GDM1 (cell line): Measurements from ENCODE around the gene ECPAS.
"Not testable (repeated sequence)": the region's sequence is repeated elsewhere in the genome, so short reads cannot be mapped to it uniquely, and the experiment has no call there.

Experiments used
- DNase-seq: peaks from one replicate; lab custom pipeline; 2025; lab: John Stamatoyannopoulos, UW

Gene ECPAS, protein sequence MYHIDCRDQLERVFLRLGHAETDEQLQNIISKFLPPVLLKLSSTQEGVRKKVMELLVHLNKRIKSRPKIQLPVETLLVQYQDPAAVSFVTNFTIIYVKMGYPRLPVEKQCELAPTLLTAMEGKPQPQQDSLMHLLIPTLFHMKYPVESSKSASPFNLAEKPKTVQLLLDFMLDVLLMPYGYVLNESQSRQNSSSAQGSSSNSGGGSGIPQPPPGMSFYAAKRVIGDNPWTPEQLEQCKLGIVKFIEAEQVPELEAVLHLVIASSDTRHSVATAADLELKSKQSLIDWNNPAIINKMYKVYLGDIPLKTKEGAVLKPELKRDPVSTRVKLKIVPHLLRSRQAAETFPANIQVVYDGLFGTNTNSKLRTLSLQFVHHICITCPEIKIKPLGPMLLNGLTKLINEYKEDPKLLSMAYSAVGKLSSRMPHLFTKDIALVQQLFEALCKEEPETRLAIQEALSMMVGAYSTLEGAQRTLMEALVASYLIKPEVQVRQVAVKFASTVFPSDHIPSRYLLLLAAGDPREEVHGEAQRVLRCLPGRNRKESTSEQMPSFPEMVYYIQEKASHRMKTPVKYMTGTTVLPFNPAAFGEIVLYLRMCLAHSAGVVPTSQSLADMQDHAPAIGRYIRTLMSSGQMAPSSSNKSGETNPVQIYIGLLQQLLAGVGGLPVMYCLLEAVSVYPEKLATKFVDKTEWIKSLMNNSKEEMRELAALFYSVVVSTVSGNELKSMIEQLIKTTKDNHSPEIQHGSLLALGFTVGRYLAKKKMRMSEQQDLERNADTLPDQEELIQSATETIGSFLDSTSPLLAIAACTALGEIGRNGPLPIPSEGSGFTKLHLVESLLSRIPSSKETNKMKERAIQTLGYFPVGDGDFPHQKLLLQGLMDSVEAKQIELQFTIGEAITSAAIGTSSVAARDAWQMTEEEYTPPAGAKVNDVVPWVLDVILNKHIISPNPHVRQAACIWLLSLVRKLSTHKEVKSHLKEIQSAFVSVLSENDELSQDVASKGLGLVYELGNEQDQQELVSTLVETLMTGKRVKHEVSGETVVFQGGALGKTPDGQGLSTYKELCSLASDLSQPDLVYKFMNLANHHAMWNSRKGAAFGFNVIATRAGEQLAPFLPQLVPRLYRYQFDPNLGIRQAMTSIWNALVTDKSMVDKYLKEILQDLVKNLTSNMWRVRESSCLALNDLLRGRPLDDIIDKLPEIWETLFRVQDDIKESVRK (N-terminal part only)

DNA sequence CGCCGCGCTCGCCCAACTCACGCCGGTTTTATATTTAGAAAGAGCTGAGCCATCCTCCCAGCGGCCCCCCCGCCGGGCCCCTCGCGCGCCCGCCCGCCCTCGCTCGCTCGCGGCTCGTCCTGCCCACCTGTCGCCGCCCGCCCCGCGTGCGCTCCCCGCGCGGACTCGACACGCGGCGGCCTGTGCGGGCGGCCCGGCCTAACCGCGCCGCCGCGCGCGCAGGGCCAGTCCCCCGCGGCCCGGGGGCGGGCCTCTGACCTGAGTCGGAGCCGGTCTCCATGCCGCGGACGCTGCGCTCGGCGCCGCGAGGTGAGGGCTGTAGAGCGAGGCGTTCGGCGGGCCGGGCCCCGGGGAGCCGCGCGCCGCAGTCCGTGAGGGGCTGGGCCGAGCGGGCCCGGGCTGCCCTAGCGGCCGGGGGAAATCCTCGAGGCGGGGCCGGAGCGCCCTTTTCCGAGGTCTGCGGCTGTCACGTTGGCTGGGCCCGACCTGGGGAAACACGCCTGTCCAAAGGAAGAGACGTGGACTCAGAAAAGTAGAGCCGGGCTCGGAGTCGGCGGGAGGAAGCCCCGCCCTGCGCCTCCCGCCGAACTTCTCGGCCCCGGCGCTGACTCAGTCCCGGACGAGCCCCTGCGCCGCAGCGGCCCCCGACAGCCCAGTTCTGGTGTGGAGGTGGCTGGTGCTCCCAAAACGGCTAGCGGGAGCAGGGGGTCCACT, at the start of gene ECPAS:
Gene ECPAS (minus strand): TSS at position 526 of the 714 bp plus-strand sequence. CDS start 11,465 bp downstream, outside the sequence.
- DNase-seq: peak; percentile 62

DNA sequence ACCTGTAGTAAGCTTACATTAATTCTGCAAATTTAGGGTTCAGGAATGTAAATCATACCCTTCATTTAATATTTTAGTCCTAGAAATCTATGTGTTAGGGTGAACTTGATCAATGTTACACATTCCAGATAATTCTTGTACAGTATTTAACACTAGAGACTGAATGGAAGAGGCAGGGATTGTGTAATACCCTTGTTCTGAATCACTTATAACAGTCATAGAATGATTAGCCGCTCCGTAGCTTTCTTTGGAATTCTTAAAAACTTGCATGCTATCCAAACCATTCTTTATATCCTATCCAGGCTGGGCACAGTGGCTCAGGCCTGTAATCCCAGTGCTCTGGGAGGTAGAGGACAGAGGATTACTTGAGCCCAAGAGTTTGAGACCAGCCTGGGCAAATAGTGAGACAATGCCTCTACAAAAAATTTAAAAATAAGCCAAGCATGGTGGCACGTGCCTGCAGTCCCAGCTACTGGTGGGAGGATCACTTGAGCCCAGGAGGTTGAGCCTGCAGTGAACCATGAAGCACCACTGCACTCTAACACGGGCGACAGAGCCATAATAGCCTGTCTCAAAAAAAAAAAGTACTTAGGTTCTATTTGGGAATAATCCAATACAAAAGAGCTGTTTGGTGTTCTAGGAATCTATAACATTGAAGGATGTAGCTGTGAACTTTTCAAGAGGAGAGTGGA, 49.1 kb upstream of the ECPAS start:
- no peak for DNase-seq

DNA sequence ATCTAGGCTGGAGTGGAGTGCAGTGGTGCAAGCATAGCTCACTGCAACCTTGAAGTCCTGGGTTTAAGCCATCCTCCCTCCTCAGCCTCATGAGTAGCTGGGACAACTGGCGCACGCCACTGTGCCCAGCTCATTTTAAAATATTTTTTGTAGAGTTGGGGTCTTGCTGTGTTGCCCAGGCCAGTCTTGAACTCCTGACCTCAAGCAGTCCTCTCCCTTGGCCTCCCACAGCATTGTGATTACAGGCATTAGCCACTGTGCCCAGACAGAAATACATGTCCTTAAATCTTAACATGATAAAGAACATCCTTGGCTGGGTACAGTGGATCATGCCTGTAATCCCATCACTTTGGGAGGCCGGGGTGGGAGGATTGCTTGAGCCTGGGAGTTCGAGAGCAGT, 47.5 kb upstream of the ECPAS start:
- no peak for DNase-seq

DNA sequence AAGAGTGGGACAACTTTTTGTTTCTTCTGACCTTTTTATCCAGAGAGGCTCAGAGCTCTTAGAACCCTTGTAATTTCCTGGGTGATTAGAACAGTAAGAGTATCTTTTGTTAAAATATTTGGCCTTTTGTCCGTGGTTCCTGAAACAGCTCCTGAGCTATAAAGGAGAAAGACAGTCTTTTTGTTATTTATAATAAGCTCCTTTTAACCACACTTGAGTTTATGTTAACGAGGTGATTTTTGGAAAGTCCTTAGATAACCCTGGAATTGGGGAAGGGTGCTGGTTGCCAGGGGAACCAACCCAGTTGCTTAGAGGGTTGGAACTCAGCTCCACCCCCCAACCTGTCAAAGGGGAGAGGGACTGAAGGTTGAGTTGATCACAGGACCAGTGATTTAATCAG, 45.6 kb upstream of the ECPAS start:
- DNase-seq: no peak

DNA sequence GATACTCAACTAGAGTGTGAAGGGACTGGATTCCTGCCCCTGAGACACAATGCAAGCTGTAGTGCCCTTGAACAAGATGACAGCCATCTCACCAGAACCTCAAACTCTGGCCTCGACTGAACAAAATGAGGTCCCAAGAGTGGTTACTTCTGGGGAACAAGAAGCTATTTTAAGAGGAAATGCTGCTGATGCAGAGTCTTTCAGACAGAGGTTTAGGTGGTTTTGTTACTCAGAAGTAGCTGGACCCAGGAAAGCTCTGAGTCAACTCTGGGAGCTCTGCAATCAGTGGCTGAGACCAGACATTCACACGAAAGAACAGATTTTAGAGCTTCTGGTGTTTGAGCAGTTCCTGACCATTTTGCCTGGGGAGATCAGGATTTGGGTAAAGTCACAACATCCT, 43.2 kb upstream of the ECPAS start:
- DNase-seq: no peak

DNA sequence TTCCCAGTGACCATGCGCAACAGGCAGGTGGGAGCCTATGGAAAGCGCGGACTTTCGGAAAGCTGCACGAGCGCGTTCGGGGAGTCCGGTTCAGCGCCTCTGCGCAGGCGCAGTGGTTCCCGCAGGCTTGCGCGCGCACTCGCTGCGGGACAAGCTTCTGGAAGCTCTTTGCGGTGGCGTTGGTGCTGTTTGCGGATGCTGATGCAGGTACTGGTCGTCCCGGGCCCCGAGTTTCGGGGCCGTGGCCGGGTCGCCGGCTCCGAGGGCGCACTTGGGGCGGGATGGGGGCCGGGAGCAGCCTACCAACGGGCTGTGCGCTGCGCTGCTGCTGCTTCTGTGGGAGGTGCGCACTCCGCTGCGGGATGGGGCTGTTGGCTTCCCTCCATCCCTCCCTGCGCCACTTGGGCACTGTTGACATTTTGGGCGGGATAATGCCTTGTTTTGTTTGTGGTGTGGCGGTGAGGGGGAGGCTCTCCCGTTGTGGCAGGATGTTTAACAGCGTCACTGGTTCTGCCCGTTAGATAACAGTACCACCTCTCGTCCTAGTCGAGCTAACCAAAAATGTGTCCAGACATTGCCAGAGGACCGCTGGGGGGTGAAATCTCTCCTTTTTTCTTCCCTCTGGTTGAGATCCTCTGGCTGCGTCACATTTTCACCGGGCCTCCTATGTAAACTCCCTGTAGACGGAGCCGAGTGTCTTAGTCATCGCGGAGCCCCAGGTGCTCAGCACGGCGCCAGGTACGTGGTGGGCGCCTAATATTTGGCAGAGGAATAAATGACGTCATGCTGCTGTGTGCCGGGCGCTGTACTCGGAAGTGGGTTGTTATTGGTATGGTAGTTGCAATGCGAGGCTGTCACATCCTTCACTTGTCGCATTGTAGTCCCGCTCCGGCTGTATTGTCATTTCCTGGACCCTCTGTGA, 41.1 kb upstream of the ECPAS start, which contains the start of gene ZNF483:
Gene ZNF483 (plus strand): TSS at position 124 of the 922 bp plus-strand sequence. CDS start 2,217 bp downstream, outside the sequence.
- DNase-seq: no peak

DNA sequence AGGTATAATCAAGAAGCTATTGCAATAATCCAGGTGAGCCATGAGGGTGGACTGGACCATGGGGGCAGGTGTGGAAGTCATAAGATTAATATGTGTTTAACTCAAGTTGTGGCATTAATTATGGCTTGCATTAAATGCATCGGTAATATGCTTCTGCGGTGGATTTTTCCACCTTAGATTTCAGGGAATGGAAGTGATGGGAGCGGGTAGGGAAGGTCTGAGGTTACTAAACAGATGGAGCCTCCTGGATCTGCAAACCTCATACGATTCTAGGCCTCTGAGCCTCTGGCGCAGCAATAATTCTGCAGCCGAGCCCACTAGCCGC, 40.5 kb upstream of the ECPAS start:
- no peak for DNase-seq

DNA sequence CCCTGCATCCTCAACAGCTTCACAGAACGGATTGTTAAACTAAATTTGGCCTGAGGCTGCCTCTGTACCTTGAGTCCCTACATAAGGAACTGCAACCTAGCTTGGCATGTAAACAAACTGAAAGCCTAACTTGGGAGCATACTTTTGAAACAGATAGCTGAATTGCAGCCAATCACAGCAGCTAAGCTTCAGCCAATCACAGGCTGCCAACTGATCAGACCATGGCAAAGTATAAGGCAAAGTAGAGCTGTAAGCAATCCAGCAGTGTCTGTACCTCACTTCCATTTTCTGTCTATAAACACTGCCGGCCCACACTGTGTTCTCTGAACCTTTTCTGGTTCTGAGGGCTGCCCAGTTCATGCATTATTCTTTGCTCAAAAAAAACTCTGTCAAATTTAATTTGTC, 31.9 kb upstream of the ECPAS start:
- DNase-seq: no peak

DNA sequence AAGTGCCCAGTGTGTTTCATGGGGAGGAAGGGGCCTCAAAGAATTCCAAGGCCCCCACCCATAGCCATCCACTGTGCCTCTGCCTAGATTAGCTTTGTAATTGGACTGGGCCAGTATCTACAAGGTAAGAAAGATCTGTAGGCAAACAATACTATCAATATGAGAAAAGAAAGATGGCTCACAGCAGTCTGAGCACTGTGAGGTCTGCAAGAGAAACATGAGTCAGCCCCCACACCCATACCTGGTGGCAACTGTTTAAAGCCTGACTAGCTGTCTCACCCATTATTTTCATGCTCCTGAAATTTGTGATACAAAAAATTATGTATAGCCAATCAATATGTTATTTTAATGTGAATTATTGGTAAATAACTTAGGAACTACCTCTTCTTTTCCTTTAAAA, 30.8 kb upstream of the ECPAS start:
- DNase-seq: no peak

DNA sequence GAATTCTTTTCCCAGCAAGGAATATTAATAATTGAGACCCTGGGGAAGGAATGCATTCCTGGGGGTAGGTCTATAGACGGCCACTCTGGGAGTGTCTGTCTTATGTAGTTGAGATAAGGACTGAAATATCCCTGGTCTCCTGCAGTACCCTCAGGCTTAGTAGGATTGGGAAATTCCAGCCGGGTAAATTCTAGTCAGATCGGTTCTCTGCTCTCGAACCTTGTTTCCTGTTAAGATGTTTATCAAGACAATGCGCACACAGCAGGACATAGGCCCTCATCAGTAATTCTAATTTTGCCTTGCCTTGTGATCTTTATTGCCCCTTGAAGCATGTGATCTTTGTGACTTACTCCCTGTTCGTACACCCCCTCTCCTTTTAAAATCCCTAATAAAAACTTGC, 27.4 kb upstream of the ECPAS start:
- DNase-seq: not testable (repeated sequence)

DNA sequence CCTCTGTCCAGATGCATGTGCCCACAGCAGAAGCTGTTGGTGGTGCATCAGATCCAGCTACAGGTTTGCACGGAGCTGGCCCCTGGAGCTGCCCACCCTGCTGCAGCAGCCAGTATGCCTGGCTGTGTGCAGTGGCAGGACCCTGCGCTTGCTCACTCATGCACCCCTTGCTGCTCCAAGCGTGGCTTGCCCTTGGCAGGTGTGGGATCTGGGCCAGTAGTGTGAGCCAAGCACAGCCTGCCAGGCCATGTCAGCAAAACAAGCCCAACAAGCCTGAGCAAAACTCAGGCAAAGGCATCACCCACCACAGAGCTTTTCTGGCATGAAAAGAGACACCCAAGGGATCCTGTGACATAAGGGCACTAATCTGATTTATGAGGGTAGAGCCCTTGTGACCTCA, 18.3 kb upstream of the ECPAS start:
- no peak for DNase-seq

DNA sequence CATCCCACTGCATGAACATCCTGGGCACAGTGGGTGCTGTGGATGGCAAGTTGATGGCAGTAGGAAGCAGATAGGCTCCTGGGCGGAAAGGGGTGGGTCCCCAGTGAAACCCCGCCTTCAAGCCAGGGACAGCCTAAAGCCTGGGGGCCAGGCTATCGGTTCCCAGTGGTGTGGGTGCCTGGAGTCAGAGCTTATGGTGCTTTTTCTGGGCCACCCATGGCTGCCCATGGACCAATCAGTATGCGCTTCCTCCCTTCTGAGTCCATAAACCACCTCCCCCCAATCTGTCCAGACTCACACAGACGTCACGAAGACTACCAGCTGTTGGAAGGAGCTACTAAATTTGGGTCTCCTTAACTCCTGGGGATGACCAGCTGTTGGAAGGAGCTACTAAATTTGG, 17.5 kb upstream of the ECPAS start:
- DNase-seq: no peak

DNA sequence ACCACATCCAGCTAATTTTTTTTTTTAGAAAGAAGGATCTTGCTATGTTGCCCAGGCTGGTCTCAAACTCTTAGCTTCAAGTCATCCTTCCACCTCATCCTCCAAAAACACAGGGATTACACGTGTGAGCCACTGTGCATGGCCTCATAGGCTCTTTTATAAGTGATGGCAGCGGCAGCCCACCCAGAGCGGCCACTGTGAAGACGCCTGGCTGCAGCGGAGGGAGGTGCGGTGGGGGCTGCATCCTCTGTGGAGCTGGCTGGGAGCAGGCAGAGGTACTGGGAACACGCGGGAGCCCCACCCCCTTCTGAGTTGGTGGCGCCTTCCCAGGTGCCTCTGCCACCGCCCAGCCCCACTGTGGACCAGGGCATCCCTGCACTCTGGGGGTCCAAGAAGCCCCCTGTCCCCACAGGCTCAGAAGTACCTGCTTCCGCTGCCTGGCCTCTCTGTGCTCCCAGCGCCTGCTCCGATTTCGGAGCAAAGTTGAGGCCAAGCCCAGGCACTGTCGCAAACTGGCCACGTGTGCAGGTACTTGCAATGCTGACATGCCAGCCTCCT, 16.9 kb upstream of the ECPAS start:
- no peak for DNase-seq

DNA sequence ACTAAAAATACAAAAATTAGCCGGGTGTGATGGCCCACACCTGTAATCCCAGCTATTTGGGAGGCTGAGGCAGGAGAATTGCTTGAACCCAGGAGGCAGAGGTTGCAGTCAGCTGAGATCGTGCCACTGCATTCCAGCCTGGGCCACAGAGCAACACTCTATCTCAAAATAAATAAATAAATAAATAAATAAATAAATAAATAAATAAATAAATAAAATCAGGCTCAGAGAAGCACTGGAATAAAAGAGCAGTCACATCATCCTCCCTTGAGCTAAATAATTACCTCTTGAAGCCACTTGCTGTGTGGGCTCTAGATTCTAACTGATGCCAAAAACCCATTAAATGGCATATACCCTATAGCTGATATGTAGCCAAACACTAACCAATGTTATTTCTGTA, 13.0 kb upstream of the ECPAS start:
- not testable (repeated sequence) for DNase-seq

DNA sequence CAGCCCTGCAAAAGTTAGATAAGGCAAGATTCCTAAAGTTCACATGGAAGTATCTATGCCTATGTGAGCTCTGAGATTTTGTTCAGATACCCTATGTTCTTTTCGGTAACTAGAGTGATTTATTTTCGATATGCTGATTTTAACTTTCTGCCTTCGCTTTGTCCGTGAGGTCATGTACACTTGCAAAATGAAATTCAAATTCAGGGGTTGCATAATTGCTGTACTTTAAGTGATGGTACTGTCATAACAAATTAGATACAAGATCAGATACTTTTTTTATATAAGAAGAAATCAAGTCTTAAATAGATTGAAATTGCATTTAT, 350 bp upstream of the ECPAS start:
- no peak for DNase-seq

DNA sequence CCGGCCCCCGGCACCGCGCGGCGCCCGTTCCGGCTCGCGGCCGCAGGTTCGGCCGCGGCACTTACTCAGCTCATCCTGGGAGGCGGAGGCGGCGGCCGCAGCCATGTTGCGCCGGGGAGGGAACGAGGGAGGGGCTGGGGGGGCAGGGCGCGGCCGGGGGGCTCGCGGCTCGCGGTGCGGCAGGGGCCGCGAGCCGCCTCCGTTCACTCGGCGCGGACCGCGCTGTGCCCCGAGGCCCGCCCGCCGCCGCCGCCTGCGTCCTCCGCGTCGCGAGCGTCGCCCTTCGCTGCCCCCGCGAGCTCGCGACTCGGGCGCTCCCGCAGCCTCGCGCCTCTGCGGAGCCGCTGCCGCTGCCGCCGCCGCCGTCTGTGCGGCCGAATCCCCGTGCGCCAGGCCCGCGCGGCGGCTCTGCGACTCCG, 735 bp downstream of the ECPAS start:
- DNase-seq: peak; percentile 43

DNA sequence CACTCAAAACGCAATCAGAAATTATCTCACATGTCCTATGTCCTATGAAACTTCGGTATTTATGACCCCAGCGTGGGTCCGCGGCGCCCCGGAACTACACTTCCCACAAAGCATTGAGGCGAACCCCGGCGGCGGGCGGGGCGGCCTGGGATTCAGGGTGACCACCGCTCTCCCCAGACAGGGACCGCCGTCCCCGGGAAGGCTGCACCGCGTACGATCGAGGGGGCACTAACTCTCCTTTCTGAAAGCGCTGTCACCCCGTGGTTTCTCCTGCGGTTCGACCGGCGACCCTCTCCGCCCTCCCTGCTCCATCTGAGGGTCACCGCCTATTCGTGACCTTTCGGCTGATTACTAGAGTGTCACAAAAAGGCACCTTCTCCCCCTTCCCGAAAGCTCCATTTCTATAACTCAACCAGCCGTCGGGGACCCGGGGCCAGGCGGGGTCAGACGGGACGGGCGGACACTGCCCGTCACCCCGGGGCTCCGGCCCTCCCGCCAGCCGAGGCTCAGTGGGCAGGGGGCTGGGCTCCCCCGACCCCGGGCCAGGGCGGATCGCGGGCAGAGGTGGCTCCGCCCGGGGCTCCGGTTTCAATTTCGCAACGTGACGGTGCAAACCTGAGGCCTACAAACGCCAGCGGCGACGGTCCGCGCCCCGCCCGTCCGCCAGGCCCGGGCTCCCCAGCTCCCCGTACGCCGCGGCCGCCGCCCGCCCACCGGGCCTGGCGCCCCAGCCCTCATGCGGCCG, 1.3 kb downstream of the ECPAS start:
- DNase-seq: peak; percentile 43

DNA sequence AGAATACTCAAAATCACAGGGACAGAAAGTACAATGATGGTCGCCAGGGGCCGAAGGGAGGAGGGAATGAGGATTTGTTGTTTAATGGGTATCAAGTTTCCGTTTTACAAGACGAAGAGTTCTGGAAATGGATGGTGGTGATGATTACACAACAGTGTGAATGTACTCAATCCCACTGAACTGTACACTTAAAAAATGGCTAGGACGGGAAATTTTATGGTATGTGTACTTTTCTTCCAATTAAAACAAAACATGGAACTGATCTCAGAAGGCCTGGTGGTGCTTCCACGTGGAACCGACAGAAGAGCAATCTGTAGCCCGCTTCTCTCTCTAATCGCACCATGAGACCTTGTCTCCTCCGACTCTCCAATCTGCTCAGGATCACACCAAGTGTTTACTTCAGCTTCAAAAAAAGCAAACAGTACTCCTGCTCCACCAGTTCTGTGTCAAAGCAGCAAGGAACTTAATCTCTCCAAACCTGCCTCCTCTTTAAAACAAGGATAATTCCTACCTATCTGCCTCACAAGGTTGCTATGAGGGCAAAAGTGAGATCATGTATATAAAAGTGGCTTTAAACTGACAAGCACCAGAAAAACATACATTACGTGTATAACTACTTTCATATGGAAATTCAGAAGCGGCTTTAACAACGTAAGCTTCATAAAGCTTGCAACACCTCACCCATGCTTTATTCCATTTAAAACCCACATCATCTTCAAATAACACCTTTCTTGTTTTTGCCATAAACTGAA, 2.1 kb downstream of the ECPAS start:
- no peak for DNase-seq
